Thyroid gland (tissue), 4 donors: ENCODE results near the gene KDM5B.

Experiments used
- POLR2A ChIP-seq, 2 donors: fragments of 450-650 bp; IDR thresholded peaks; one replicate each; pipeline ENCODE4 v1.6.1; 2017; ENCODE audit warnings: antibody characterized with exemption in 2 of 2, mild to moderate bottlenecking in 2 of 2, moderate library complexity in 1 of 2
- TF ChIP-seq, protein P1 (sequence below), 6 experiments: fragments of 200-600 bp in 3 of 6; fragments of 450-650 bp in 3 of 6; sonication (generic) in 3 of 6; IDR thresholded peaks; one replicate each; pipeline ENCODE4 v1.5.1; 2016 to 2019; ENCODE audit warnings: antibody characterized with exemption in 6 of 6, mild to moderate bottlenecking in 2 of 6, inconsistent platforms in 1 of 6, moderate library complexity in 1 of 6

DNA sequence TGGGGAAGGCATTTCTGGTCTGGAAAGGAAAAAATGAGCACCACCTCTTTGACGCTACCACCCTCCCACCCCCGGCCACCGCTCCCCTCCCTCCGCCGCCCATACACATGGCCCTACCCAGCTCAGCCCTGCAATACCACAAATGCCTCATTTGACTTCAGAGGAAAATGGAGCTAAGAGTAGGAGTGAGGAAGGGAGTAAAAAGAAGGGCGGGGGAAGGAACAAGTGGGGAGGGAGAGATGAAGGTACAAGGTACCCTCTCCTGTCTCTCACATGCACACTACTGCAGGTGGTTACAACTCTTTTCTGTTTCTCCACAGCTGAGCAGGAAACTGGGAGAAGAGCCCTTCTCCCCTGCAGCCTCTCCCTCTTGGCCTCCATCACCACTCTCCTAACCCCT is 105.0 kb downstream of the KDM5B start:
- TF ChIP-seq, protein P1, sequence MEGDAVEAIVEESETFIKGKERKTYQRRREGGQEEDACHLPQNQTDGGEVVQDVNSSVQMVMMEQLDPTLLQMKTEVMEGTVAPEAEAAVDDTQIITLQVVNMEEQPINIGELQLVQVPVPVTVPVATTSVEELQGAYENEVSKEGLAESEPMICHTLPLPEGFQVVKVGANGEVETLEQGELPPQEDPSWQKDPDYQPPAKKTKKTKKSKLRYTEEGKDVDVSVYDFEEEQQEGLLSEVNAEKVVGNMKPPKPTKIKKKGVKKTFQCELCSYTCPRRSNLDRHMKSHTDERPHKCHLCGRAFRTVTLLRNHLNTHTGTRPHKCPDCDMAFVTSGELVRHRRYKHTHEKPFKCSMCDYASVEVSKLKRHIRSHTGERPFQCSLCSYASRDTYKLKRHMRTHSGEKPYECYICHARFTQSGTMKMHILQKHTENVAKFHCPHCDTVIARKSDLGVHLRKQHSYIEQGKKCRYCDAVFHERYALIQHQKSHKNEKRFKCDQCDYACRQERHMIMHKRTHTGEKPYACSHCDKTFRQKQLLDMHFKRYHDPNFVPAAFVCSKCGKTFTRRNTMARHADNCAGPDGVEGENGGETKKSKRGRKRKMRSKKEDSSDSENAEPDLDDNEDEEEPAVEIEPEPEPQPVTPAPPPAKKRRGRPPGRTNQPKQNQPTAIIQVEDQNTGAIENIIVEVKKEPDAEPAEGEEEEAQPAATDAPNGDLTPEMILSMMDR (IDR thresholded peaks at IDR 0.05), result no peak
- no peak for TF ChIP-seq POLR2A (IDR thresholded peaks at IDR 0.05)
